Stimulated activated naive CD8-positive, alpha-beta T cell treated with anti-CD3 and anti-CD28 coated beads, Interleukin-15, Interleukin-2, amounts not matched to agents 100 ng/mL and 50 ng/mL, for 24 hours (primary cell): Measurements from ENCODE around the gene SGCA.

Experiments
- H3K27ac Mint-ChIP-seq: one replicate; pipeline ENCODE4 v1.8.0; 2021; ENCODE audit warnings: mild to moderate bottlenecking, mixed read lengths
- H3K27me3 Mint-ChIP-seq: one replicate; pipeline ENCODE4 v1.8.0; 2021; ENCODE audit warnings: mixed read lengths
- H3K36me3 Mint-ChIP-seq: one replicate; pipeline ENCODE4 v1.8.0; 2021; ENCODE audit warnings: low read depth, mixed read lengths
- H3K4me1 Mint-ChIP-seq: one replicate; pipeline ENCODE4 v1.8.0; 2021; ENCODE audit warnings: low read depth, mixed read lengths
- H3K4me3 Mint-ChIP-seq: one replicate; pipeline ENCODE4 v1.8.0; 2021; ENCODE audit warnings: mild to moderate bottlenecking, mixed read lengths
- H3K9me3 Mint-ChIP-seq: one replicate; pipeline ENCODE4 v1.8.0; 2021; ENCODE audit warnings: mixed read lengths

The SGCA gene

GRCh38 chr17:50165867-50166517 is at the start of gene SGCA:
Gene SGCA (plus strand): TSS chr17:50166005. CDS start chr17:50166041, 36 bp downstream.
- Mint-ChIP-seq H3K27ac (no peak within 1 kb of the TSS), H3K36me3 (no peaks in the 10 kb centered on the region), H3K27me3 (no peaks in the 10 kb centered on the region), H3K9me3 (no peaks in the 10 kb centered on the region), H3K4me3 (no peak within 1 kb of the TSS), H3K4me1 (peaks cover 44% of the 10 kb centered on the region)

GRCh38 chr17:50117202-50118051 is 48.4 kb upstream of the SGCA start:
- peaks cover 39% of the 10 kb centered on the region for H3K27me3 Mint-ChIP-seq

GRCh38 chr17:50118076-50118827 is 47.6 kb upstream of the SGCA start:
- Mint-ChIP-seq H3K4me3 (no peak overlapping the region), H3K27me3 (peaks cover 39% of the 10 kb centered on the region), H3K27ac (no peak overlapping the region)

More at GRCh38 chr17:50117202-50118051, 48.4 kb upstream of the SGCA start:
- Mint-ChIP-seq H3K9me3 (no peaks in the 10 kb centered on the region), H3K4me3 (peak overlapping the region; percentile 49), H3K4me1 (peaks cover 8% of the 10 kb centered on the region), H3K27ac (no peak overlapping the region), H3K36me3 (no peaks in the 10 kb centered on the region)

GRCh38 chr17:50118828-50119218 is 47.0 kb upstream of the SGCA start:
- peaks cover 39% of the 10 kb centered on the region for H3K27me3 Mint-ChIP-seq
- no peaks in the 10 kb centered on the region for H3K9me3 Mint-ChIP-seq
- peaks cover 8% of the 10 kb centered on the region for H3K4me1 Mint-ChIP-seq
- H3K27ac Mint-ChIP-seq: no peak overlapping the region
- no peaks in the 10 kb centered on the region for H3K36me3 Mint-ChIP-seq
- no peak overlapping the region for H3K4me3 Mint-ChIP-seq

More at GRCh38 chr17:50118076-50118827, 47.6 kb upstream of the SGCA start:
- Mint-ChIP-seq H3K4me1 (peaks cover 8% of the 10 kb centered on the region), H3K36me3 (no peaks in the 10 kb centered on the region), H3K9me3 (no peaks in the 10 kb centered on the region)

DNA sequence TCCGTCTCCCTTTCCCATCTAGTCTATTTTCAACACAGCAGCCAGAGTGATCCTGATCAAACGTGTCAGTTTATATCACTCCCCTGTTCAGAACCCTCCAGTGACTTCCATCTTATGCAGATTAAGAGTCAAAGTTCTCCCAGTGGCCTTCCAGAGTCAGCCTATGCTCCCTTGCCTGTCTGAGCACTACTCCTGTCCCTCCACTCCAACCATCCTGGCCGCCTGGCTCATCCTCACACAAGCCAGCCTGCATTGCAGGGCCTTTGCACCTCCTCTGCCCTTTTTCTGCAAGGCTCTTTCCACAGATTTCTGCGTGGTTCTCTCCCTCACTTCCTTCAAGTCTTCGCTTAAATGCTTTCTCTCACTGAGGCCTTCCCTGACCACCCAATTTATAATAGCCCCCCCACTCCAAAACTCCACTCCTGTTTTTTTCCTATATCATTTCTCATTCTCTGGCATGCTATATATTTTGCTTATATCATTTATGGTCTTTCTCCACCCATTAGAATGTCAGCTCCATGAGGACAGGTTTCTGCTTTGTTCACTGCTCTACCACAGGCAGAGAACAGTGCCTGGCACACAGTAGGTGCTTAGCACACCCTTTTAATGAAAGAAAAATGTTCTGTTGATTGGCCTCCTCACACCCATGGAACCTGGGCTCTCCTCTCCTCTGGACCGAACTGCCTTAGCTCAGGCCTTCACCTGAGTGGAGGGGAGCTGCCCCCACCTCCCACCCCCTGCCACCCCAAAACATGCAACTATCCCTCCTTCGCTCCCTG is 45.1 kb upstream of the SGCA start:
- H3K4me1 Mint-ChIP-seq: peaks cover 8% of the 10 kb centered on the region
- H3K27me3 Mint-ChIP-seq: peaks cover 32% of the 10 kb centered on the region
- no peak overlapping the region for H3K27ac Mint-ChIP-seq
- H3K9me3 Mint-ChIP-seq: no peaks in the 10 kb centered on the region
- H3K36me3 Mint-ChIP-seq: no peaks in the 10 kb centered on the region
- H3K4me3 Mint-ChIP-seq: no peak overlapping the region

GRCh38 chr17:50122945-50123344 is 42.9 kb upstream of the SGCA start:
- Mint-ChIP-seq H3K27ac (no peak overlapping the region), H3K4me3 (no peak overlapping the region)

DNA sequence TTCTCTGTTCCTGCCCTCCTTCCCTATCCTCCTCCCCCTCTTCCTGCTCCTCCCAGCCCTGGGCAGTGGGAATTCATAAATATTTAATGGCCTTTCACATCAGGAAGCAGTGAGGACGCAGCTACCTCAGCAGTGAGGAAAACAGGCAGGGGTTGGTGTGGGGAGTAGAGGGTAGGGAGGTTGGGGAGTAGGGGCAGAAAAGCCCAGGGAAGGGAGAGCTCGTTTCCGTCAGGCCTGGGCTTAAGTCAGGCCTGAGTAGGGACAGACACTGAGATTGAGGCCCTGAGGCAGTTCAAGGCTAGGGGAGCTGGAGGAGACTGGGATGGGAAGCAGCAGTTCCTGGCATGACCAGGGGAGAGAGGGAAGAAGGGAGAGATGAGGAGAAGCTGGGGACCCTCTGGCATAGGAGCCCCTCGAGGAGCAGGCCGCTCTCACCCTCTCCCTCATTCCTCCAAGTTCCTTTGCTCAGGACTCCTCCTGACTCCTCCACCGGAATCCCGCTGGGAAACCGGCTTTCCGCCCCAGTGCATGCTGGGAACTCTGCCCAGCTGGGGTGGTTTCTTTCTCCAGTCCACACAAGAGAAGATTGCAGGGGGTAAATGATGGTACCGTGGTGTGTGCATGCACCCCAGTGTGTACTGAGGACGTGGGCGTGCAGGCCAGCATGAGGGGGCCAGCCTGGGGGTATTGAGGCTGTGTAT is 42.0 kb upstream of the SGCA start:
- Mint-ChIP-seq H3K4me1 (peaks cover 8% of the 10 kb centered on the region), H3K27ac (no peak overlapping the region), H3K36me3 (no peaks in the 10 kb centered on the region), H3K4me3 (no peak overlapping the region), H3K9me3 (no peaks in the 10 kb centered on the region), H3K27me3 (peaks cover 26% of the 10 kb centered on the region)

More at GRCh38 chr17:50122945-50123344, 42.9 kb upstream of the SGCA start:
- Mint-ChIP-seq H3K27me3 (peaks cover 26% of the 10 kb centered on the region), H3K36me3 (no peaks in the 10 kb centered on the region), H3K4me1 (peaks cover 4% of the 10 kb centered on the region), H3K9me3 (no peaks in the 10 kb centered on the region)

- peaks cover 11% of the 10 kb centered on the region for H3K4me1 Mint-ChIP-seq
- no peak overlapping the region for H3K27ac Mint-ChIP-seq
- peaks cover 17% of the 10 kb centered on the region for H3K27me3 Mint-ChIP-seq
- no peak overlapping the region for H3K4me3 Mint-ChIP-seq
- H3K36me3 Mint-ChIP-seq: no peaks in the 10 kb centered on the region
- no peaks in the 10 kb centered on the region for H3K9me3 Mint-ChIP-seq
Measured at GRCh38 chr17:50125420-50125997, 40.3 kb upstream of the SGCA start.

DNA sequence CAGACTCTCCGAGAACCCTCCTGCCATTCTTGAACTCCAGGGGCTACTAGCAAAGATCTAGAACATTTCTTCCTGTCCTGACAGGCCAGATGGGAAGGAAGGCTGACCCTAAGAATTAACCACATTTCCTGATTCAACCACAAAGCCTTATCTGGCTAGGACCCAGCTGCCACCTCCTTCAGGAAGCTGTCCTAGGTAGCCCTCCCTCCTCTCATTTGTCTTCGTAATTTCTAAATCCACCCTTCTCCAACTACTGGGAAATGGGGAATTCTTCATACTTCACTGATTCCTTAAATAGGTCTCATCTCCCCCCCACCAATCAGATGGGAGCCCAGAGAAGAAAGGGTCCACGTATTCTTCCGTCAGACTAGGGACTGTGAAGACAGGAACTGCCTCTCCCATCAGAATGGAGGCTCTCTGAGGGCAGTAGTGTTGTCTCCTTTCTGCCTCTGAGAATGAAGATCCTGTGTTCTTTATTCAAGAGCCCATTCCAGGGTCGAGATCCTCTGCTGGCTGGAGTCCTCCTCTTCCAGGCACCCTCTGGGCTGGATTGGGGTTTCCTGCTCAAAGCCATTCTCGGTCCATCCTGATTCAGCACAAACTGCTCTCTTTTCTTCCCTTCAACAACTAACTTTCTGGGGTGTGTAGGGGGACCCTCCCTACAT is 38.0 kb upstream of the SGCA start:
- H3K36me3 Mint-ChIP-seq: no peaks in the 10 kb centered on the region
- no peaks in the 10 kb centered on the region for H3K9me3 Mint-ChIP-seq
- peaks cover 13% of the 10 kb centered on the region for H3K27me3 Mint-ChIP-seq
- H3K4me3 Mint-ChIP-seq: no peak overlapping the region
- peaks cover 31% of the 10 kb centered on the region for H3K4me1 Mint-ChIP-seq
- H3K27ac Mint-ChIP-seq: no peak overlapping the region

GRCh38 chr17:50128441-50129352 is 37.1 kb upstream of the SGCA start:
- peak overlapping the region; percentile 77 for H3K27ac Mint-ChIP-seq

DNA sequence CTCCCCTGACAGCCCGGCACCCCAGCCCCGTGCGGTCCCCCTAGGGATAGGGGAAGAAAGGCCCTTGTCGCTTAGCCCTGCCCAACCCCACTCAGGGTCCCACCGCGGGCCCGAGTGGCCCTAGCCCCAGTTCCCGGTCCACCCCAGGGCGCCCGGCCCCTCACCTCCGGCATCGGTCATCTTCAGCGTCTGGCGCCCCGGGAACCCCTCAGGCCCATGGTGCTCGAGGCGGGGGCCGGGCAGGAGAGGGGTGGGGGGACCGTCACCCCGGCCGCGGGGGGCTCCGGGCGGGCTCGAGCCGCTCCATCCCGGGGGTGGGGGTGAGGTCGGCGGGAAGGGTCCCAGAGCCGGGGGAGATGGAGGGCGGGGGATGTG is 36.5 kb upstream of the SGCA start:
- H3K27ac Mint-ChIP-seq: no peak overlapping the region
- peak overlapping the region; percentile 63 for H3K4me3 Mint-ChIP-seq
- no peaks in the 10 kb centered on the region for H3K9me3 Mint-ChIP-seq
- H3K4me1 Mint-ChIP-seq: peaks cover 31% of the 10 kb centered on the region
- H3K36me3 Mint-ChIP-seq: peaks cover 7% of the 10 kb centered on the region
- peaks cover 13% of the 10 kb centered on the region for H3K27me3 Mint-ChIP-seq

More at GRCh38 chr17:50128441-50129352, 37.1 kb upstream of the SGCA start:
- peaks cover under 1% of the 10 kb centered on the region for H3K36me3 Mint-ChIP-seq
- no peaks in the 10 kb centered on the region for H3K9me3 Mint-ChIP-seq
- H3K4me1 Mint-ChIP-seq: peaks cover 31% of the 10 kb centered on the region
- H3K4me3 Mint-ChIP-seq: peak overlapping the region; percentile 75
- H3K27me3 Mint-ChIP-seq: peaks cover 13% of the 10 kb centered on the region

- peaks cover 31% of the 10 kb centered on the region for H3K4me1 Mint-ChIP-seq
- peaks cover 13% of the 10 kb centered on the region for H3K27me3 Mint-ChIP-seq
- H3K9me3 Mint-ChIP-seq: no peaks in the 10 kb centered on the region
- peaks cover 7% of the 10 kb centered on the region for H3K36me3 Mint-ChIP-seq
- H3K27ac Mint-ChIP-seq: peak within 1 kb of the TSS; percentile 24
- peak within 1 kb of the TSS; percentile 63 for H3K4me3 Mint-ChIP-seq
Measured at GRCh38 chr17:50129728-50130558, 35.9 kb upstream of the SGCA start, which contains the start of gene SAMD14. Gene SAMD14 (minus strand): TSS chr17:50130160. CDS start chr17:50124959, 5,201 bp downstream.
